ENCODE results near the gene RPA3. TPM values are rescaled to one million over a fixed set of nuclear protein-coding genes. Genes with fewer than 3 reads are reported as not detected.

Gene RPA3
- total RNA-seq, 1 donor from 2014 or later = 18.2 TPM

DNA sequence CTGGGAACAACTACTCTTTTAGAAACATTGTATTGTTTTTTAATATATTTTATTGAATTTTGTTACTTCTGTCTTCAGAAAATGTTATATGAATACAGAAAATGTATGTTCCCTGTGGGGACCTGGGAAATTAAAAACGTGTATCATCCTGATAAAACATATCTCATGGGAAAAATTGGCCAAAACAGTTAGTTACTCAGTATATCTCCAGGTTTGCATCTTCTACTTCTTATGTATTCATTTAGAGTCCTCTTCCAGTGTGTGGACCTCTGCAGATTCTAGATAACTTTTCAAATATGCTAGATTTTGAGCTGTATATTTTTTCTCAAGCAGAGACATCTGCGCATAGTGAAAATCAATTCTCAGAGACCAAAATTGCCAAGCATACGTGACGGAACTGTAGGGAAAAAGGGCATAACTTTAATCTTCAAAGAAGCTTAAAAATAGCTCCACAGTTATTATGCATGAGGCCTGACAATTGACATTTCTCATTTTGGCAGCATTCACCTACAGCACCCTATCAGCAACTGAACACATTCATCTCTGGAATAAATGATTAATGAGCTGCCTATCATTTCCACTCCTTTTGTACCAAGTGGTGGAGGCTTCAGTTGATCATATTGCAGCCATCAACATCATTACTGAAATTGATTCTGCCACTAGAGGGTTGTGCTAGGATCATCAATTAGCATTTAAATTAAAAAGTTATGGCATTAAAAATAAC, 104.2 kb downstream of the RPA3 start:
- no peak for ATAC-seq

DNA sequence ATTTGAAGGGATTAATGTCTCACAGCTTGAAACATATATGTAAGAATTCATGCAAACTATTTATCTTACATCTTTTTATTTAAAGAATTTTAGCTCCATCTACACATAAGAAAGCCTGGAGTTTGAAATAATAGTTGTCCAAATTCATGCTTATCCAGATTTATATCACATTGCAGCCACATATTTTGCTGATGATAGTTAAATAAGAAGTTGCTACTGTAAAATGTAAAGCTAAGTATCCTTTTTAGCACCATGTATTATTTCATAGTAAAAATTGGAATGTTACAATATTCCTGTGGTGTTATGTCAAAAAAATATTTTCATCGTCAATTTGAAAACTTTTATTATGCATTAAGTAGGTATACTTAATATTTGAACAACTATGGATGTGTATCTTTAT, 105.2 kb downstream of the RPA3 start:
- ATAC-seq (no peak), DNase-seq (ENCODE audit: low spot score) (no peak)

More for the DNA sequence above, 104.2 kb downstream of the RPA3 start:
- DNase-seq (ENCODE audit: low spot score) = no peak

DNA sequence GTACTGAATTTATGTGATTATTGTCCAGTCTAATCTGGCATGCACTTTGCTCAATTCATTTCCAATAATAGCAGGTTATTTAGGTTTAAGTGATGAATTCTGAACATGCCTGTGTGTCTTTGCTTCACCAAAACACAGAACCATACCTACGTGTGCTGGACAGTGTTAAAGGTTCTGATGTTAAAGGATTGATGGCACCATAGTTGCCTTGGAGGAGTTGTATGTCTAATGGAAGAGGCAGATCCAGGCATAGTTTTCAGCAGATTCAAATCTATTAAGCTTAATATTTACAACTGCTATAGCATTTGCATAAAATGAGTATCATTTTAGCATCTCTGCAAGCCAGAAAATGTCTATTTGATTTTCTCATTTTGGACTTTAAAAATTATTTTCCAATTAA, 105.9 kb downstream of the RPA3 start:
- no peak for ATAC-seq
- no peak for DNase-seq (ENCODE audit: low spot score)

DNA sequence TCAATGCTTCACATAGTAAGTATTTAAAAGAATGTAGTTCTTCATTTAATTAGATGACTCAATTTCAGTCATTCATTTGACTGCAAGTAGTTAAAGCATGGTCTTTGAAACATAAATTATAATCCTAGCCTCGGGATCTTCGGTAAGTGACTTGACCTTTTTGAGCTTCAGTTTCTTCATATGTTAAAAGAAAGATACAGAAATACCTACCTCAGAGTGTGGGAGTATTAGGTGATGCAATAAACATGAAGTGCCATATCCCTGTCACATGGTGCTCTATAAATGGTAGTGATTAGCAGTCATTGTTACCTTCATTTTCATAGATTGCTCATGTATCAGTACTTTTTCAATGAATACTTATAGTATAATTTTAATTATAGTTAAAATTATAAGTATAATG, 109.1 kb downstream of the RPA3 start:
- ATAC-seq = no peak
- DNase-seq (ENCODE audit: low spot score) = no peak

DNA sequence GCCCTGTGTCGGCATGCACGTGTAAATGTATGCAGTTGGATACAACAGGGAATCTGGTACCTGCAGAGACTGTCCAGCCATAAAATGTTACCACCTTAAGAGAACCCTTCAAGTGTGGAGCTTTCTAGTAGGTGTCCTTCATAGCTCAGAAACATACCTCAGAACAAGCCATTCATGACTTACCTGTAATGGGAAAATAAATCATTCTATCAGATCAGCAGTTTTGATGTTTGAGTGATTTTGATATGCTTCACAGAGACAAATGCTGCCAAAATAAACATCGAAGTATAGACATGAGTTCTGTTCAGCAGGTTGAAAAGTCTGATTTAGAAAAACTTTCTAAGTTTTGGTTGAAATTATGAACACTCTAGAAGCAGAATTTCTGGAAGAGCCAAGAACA, 111.4 kb downstream of the RPA3 start:
- no peak for DNase-seq (ENCODE audit: low spot score)

DNA sequence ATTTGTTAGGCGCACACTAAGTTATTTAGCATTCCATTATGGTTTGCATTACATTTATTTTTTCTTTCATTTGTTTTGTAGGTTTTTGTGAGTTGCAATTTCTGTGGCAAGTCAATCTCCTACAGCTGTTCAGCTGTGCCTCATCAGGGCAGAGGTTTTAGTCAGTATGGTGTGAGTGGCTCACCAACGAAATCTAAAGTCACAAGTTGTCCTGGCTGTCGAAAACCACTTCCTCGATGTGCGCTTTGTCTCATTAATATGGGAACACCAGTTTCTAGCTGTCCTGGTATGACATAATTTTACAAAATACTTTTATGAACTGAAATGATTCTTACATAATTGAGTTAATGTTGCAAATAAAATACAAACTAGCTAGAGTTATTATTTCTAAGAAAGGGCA, 122.2 kb downstream of the RPA3 start:
- no peak for ATAC-seq
- DNase-seq (ENCODE audit: low spot score) = no peak

More for the DNA sequence above, 111.4 kb downstream of the RPA3 start:
- no peak for ATAC-seq

DNA sequence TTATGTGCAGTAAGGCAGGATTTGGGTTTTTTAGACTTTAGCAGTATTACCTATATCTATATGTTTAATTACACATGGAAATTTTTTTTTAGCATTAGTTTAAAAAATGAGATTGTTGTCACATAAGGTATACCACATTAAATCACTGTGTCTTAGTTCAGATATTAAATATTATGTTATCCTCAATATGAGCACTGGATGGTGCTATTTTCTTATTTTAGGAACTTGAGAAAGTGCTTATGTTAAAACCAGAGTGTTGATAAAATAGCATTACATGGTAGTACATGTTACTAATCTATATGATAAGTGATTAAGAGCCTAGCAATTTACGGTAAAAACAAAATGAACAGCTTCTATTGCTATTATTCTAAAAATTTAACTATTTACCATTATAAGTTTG, 123.0 kb downstream of the RPA3 start:
- peak; percentile 49 for ATAC-seq
- no peak for DNase-seq (ENCODE audit: low spot score)

Other genes starting within 250 kb of the RPA3 start
- 0.58 TPM for gene COL28A1, start 182.7 kb downstream of the RPA3 start, total RNA-seq
- gene MIOS, start 151.7 kb downstream of the RPA3 start, total RNA-seq = 14.4 TPM
- gene UMAD1, start 77.9 kb downstream of the RPA3 start, total RNA-seq = 7.8 TPM

All from left lobe of liver (tissue), 2 donors.